NCI-H446 (cell line): ENCODE data around the gene ZKSCAN4.

ENCODE experiments used
- DNase-seq, 2 experiments: peaks; one replicate each; lab custom pipeline; 2025; lab: John Stamatoyannopoulos, UW

ZKSCAN4 gene

GRCh38 chr6:28252009-28252975 lies at the start of gene ZKSCAN4:
Gene ZKSCAN4, minus strand, starts transcription at chr6:28252269. Its CDS starts 289 bp downstream, at chr6:28251980.
- DNase-seq: peak; percentile 68 to 86

GRCh38 chr6:28296520-28297060 lies 44.5 kb upstream of the ZKSCAN4 start:
- DNase-seq: no peak

- DNase-seq: no peak
Observed at GRCh38 chr6:28295326-28295725, 43.3 kb upstream of the ZKSCAN4 start.

- DNase-seq: no peak
Observed at GRCh38 chr6:28291573-28291972, 39.5 kb upstream of the ZKSCAN4 start.

- DNase-seq: no peak
Observed at GRCh38 chr6:28282926-28283325, 30.9 kb upstream of the ZKSCAN4 start.

GRCh38 chr6:28281288-28282064 lies 29.4 kb upstream of the ZKSCAN4 start, which contains the start of gene PGBD1:
Gene PGBD1, plus strand, starts transcription at chr6:28281572. Its CDS starts 2,242 bp downstream, at chr6:28283814.
- DNase-seq: peak; percentile 28 to 82

GRCh38 chr6:28280595-28281287 lies 28.7 kb upstream of the ZKSCAN4 start:
- DNase-seq: no peak

- DNase-seq: no peak
Observed at GRCh38 chr6:28277746-28278145, 25.7 kb upstream of the ZKSCAN4 start.

GRCh38 chr6:28274888-28275287 lies 22.8 kb upstream of the ZKSCAN4 start:
- DNase-seq: no peak

GRCh38 chr6:28269492-28269891 lies 17.4 kb upstream of the ZKSCAN4 start:
- no peak for DNase-seq

- DNase-seq: no peak
Observed at GRCh38 chr6:28267695-28268059, 15.6 kb upstream of the ZKSCAN4 start.

GRCh38 chr6:28266962-28267694 lies 15.1 kb upstream of the ZKSCAN4 start, which contains the start of gene ZSCAN26:
Gene ZSCAN26, plus strand, starts transcription at chr6:28267143. Its CDS starts 4,777 bp downstream, at chr6:28271920.
- peak; percentile 85 to 91 for DNase-seq

GRCh38 chr6:28266563-28266961 lies 14.5 kb upstream of the ZKSCAN4 start:
- DNase-seq: no peak

- DNase-seq: no peak
Observed at GRCh38 chr6:28264834-28265401, 12.8 kb upstream of the ZKSCAN4 start.

GRCh38 chr6:28263922-28264321 lies 11.9 kb upstream of the ZKSCAN4 start:
- DNase-seq: no peak

- no peak for DNase-seq
Observed at GRCh38 chr6:28258877-28259777, 7.1 kb upstream of the ZKSCAN4 start, which contains the start of gene NKAPL. Gene NKAPL, plus strand, starts transcription at chr6:28259297. Its CDS starts 75 bp downstream, at chr6:28259372.

GRCh38 chr6:28257042-28257441 lies 5.0 kb upstream of the ZKSCAN4 start:
- no peak for DNase-seq

- DNase-seq: no peak
Observed at GRCh38 chr6:28254121-28254519, 2.1 kb upstream of the ZKSCAN4 start.

GRCh38 chr6:28251661-28252008 lies 434 bp downstream of the ZKSCAN4 start:
- DNase-seq: no peak

GRCh38 chr6:28250747-28251146 lies 1.3 kb downstream of the ZKSCAN4 start:
- DNase-seq: no peak
